HG02763 (cell line): ENCODE results near the gene CPNE8.

Experiments
- ATAC-seq: cut with Tn5 transposase; IDR thresholded peaks from one replicate; pipeline ENCODE4 v1.9.1; 2021; ENCODE audit warnings: mild to moderate bottlenecking, moderate library complexity; ENCODE audit not compliant: unreplicated experiment

Gene CPNE8

DNA sequence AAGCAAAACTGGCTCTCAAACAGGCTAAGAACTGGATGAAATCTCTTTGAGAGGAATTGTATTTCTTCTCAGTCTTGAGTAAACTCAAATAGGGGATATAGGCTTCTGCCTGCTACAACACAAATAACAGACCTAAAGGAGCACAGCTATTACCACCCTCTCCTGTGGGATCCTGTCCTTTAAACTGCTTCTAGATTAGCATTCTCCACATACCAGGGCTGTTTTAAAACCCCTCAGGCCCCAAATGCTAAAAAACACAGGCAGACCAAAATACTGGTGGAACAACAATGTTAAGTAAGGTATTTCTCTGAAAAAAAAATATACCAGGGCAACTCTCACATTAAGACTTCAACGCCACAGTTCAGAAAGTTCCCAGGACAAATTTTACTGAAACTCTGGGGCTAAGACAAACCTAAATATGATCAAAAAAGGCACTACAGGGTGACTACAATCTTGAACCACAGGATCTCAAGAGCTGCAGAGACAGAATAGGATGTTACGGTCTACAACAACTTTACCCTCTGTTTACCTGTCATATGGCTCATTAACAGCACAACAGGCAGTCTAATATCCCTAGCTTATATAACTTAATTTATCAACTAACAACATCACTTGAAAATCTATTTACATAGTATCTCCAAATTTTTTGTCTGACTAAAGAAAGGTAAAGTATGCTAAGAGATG is 7.2 kb downstream of the CPNE8 start:
- no peak for ATAC-seq

DNA sequence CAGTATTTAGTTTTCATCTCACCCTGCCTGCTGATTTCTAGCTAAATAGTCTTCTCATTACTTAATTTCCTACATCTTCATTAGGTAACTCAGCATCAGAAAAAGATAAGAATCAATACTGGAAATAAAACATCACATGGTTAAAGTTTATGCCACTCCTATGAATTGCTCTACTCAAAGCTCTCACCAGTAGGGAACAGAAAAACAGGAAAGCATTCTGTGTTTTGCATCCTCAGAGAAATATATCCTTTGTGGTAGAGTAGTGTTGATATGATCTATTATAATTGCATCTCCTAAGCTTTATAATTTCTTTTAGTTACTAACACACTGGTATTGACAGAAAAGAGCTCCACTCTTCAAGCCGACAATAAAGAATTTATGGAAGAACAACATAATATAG is 9.9 kb downstream of the CPNE8 start:
- no peak for ATAC-seq

DNA sequence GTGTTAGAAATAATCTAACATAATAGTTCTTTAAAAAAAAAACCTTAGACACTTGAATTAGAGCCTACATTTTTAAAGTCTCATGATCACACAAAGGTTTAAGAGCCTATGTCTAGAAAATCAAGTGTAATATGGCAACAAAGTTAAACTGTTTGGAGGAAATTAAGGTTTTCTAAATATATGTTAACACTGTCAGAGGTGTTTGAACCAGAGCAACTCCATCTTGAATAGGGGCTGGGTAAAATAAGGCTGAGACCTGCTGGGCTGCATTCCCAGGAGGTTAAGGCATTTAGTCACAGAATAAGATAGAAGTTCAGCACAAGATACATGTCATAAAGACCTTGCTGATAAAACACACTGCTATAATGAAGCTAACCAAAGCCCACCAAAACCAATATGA is 12.4 kb downstream of the CPNE8 start:
- no peak for ATAC-seq

DNA sequence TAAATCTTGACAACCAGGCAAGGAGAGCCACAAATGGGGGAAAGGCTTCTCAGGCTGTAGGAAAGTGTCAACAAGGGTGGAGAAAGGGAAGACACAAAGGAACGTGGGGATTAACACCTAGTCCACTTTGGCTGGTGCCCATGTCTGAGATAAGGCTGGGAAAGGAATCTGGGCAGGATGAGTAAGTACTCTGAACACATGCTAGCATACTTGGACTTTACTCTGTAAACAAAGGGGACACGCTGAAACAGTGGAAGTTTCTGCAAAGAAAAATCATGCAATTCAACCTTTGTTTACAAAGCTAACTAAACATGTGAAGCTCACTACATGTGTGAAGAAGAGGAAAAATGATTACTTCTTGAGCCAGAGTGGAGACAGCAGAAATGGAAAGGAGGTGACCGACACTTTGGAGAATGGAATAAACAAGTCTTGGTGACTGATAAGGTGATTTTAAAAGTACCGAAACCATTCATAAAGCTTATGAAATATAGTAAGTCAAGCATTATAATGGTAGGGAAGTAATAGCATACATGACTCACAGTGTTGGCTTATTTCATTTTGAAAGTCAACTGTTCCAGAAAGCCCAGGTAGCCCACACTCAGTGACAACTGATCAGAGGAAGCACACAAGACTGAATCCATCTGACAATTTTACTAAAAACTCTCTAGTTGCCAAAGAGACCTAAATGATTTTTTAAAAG is 13.2 kb downstream of the CPNE8 start:
- peak; percentile 61 for ATAC-seq

DNA sequence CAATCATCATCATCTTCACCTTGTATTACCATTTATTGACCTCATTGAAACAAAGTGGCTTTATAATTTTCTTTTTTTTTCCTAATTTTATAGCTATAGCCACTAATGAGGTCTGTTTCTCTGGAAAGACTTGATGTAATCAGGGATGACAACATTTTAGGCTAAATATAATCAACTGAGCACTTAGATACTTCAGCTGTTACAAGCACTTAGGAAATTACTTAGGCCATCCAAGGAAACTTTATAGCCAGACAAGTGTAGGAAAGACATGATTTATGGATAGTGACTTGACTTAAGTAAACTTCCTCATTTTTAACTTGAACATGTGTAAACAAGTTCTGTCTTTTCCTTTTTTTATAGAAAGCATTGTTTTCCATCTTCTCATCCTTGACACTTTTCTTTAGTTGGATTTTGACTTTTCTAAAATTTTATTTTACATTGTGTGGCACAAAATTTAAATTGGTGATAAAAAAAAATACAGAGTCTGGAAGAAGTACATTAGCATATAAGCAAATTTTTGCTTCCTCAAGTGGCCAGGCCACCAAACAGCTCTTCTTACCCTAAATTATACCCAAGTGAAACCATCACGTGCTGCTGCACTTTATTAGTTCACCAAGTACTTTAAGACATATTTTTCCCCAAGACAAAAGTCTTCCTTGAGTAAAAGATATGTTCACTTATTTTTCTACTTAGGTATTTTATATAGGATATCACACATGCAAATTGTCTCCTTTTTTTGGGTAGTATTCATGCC is 15.1 kb downstream of the CPNE8 start:
- no peak for ATAC-seq

DNA sequence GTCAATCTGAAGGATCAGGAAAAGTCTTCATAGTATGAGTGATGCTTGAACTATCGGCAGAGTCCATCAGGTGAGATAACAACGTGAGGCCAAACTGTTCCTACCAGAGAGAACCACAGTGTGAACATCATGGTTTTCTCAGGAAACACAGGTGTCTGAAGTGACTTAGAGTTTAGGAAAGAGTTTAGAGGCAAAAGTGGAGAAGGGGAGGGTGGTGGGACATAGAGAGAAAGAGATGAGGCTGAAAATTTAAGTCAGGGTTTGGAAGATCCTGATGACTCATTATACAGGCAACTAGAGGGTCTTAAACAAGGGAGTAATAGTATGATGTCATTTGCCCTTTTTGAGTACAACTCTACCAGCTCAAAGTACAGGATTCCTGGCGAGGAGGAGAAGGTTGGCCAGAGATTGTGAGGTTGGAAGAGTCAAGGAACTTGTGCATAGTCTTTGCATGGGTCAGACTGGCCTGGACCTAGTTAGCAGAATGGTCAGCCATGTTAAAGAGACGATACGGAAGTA is 16.0 kb downstream of the CPNE8 start:
- no peak for ATAC-seq

DNA sequence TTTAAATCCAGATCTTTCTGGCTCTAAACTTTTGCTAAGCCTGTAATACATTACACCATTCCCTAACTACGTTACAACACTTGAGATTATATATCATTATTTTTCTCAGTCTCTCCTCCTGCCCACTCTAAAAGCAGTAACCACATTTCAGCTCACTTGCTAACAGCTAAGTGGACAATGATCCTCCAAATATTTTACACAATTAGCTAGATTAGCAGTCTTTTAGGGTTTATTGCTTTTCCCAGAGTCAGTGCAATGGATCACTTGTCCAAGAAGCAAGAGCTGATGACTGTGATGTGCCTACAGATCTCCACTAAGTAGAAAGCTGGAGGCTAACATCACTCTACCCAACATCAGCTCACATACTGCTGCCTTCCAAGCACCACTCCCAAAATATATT is 17.6 kb downstream of the CPNE8 start:
- no peak for ATAC-seq

DNA sequence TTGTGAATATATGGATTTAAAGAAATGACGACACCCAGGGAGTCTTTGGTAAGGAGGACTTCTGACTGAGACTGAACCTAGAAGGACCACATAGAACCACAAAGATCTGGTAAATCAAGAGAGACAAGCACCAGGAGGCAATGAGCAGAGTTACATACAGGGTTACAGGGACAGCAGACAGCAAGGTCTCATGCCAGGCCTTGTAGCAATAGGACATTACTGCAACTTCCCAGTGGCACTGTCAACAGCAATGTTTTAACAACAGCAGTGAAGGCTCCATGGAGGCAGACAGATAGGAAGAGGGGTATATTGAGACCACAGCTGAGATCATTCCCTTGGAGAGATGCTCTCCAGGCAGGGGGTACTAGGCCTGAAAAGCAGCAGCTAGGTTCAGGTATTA is 18.5 kb downstream of the CPNE8 start:
- no peak for ATAC-seq

DNA sequence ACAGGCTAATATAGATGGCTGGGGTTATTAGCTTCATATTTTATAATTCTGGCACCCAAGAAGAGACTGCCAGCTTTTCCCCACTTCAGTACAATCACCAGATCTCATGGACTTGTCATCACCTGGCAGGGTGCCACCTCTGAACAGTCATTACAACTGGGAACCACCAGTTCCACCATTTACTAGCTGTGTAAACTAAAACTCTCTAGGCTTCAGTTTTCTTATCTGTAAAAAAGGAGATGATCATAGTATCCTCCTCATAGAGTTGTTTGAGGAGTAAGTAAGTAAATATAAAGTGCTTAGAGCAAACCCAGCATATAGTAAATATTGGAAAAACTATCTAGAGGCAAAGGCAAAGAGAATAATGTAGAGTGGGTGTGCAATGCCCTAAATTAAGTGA is 19.3 kb downstream of the CPNE8 start:
- no peak for ATAC-seq

DNA sequence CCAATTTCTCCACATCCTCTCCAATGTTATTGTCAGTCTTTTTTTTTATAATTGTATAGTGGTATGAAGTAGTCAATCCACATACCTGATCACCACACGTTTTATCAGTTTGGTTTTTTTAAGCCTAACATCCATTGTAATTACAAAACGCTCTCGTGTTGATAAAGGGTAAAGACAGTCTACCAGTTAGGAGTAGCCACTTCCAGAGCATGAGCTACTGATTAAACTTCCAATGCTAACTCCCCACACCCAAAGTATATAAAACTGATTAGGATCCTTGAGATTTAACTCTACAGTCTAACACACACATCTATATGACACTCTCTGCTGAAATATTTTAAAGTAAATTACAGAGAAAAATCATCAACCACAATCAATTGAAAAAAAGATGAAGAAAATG is 20.7 kb downstream of the CPNE8 start:
- no peak for ATAC-seq

DNA sequence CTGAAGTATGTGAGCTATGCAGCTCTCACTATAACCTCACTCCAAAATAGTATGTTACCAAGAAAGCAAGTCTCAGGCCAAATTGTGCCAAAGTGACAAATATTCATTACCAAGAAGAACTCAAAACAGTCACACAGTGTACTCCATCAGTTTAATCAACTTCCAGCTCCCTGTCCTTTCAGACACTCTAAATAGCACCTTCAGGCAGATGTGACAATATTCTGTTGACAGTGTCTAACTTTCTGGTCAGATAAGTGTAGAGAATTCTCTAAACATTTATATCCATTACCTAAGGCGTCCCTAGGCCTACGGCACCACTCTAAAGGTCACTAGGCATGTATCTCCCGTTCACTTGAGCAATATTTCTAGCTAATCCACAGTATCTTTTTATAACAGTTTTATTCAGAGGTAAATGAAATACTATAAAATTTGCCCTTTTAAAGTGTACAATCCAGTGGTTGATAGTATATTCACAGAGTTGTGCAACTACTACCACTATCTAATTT is 21.7 kb downstream of the CPNE8 start:
- ATAC-seq = no peak

DNA sequence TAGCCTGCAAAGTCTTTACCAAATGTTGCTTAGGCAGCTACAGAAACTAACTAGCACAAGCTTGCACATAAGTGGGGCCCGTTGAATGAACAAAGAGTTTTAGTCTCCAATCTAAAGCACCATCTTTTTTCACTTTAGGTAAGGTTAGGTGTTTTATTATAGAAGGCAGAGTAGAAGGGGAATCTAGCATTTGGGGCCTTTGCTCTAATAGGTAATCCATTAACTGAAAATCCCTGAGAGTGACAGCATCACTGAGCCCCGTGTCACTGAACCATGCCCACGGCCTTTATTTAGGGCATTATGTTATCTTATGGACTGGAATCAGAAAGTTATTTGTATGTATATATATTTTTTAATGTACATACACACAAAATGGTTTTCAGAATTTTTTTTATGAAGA is 25.1 kb downstream of the CPNE8 start:
- no peak for ATAC-seq

DNA sequence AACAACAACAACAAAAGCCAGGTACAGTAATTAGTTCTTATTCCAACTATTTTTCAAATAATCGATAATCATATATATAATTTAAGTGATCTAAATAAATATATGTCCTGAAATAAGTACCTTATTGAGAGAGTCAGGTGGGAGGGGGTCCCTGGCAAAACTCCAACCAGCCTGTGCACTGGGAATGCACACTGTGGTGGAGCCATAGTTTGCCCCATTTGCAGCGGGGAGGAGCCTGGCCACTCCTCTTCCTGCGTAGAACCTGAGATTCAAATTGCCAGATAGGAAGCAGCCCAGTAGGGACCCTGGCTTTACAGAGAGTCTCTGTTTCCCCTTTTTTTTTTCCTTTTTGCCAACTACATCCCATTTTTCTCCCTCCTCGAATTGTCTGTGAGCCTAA is 26.4 kb downstream of the CPNE8 start:
- no peak for ATAC-seq

DNA sequence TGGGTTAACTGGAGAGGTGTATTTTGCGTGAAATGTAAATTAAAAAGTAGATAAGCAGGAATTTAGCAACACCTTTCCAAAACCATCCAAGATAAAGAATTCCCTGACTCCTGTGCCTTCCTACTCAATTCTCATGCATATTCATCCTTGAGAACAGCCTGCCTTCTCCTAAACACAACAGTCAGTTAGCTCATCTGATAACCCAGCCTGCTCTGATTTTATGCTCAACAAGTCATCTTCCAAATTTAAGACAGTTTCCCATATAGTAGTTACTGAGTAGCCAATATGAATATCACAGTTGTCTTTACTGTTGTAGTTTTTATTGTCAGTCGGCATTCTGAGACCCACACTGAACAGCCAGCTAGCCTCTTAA is 27.1 kb downstream of the CPNE8 start:
- no peak for ATAC-seq

DNA sequence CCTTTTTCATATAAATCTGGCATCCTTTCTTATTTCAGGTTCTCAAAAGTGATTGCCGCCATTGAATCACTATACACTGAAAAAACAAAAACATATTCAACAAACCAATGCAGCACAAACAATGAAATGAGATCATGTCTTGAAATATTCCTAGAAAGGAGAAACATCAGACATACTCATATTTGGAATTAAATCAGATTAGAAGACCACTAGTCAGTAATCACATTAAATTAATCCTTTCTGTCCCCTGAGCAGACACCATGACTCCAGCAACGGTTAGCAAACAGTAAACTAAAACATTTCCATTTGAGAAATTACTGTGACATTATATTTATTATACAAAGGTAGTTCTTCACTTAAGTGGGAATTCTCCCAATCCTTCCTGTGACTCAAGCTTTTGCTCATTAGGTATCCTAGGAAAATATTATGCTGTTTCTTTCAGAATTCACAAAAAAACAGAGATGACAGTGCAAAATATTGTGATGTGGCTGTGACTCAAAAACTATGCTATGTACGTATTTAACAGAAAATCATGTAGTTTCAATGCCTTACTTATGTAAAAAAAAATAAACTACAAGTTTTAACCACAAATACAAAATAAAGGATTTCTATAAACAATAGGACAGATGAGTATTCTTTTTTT is 29.7 kb downstream of the CPNE8 start:
- ATAC-seq = no peak

DNA sequence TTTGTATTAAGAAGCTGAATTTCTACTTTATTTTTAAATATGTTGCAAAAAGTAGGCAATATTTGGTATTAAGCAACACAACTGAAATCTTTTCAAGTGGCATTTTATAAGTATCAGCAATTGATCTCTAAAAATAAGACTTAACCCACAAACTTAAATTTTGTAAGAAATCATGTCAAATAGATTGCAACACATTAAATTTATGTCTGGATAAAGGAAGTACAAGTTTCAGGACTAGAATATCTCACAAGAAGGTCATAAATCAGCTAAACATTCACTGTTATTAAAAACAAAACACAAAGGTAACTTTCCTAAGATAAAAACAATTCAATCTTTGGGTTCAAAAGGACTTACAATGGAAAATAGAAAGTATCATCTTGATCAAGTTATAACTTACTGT is 32.8 kb downstream of the CPNE8 start:
- no peak for ATAC-seq

DNA sequence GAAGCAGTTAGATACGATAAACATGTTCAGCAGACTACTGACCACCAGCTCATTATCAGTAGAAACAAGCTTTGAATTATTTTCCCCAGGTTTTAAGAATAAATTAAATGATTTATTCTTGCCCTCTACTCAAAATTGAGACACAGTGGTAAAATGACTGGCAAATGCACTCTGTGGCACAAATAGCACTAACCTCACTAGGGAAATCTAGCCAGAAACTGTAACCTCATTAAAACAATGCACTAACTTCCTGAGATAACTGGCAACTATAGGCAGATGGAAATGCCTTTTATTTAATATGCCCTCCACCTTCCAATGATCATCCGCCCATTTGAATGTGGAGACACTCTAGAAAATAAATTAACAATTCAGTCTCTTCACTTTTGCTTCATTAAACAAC is 33.2 kb downstream of the CPNE8 start:
- no peak for ATAC-seq

DNA sequence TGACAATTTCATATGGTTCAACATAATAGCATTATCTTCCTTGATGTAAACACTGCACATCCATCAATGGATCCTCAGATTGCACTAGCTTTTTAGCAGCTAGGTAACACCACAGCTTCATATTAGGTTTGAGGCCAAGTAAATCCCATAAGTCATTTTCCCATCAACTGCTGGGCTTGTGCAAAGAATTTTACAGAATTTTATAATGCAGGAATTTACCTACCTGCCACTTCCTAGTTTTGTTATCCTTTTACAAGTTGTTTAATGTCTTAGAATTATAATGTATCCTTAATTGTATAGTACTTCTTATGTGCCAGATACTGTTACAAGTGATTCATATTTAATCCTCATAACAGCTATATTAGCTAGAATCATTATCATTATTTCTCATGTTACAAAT is 36.4 kb downstream of the CPNE8 start:
- ATAC-seq = no peak

DNA sequence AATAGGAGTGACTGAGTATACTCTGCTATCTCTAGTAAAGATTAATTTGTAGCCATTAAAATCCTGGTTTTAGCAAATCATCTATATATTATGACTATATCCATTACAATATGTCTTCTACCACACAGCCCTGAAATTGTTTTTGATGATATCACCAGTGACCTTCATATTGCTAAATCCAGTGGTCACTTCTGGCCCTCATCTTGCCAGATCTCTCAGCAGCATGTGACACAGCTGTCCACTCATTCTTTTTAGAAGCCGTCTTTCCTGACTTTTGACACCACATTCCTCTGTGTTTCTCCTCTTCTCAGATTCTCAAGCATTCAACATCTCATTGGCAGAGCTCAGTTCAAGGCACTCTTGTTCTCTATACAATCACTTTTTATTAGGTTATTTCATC is 54.9 kb downstream of the CPNE8 start:
- ATAC-seq = no peak

DNA sequence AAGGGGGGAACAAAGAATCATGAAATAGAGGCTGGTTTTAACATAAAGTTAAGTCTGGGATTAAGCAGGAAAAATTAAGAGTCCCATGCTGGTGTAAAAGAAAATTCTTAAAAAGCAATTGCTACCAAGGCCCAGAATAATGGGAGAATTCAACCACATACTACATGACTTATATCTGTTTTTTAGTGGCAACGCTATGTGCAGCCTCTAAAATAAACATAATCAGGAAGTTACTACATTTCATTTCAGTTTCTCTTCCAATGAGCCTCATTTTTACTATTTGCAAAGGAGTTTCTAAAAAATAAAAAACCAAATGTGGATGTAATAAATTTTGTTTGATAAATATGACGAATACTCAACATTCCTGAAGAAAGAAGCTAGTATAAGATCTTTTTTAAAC is 58.1 kb downstream of the CPNE8 start:
- no peak for ATAC-seq

DNA sequence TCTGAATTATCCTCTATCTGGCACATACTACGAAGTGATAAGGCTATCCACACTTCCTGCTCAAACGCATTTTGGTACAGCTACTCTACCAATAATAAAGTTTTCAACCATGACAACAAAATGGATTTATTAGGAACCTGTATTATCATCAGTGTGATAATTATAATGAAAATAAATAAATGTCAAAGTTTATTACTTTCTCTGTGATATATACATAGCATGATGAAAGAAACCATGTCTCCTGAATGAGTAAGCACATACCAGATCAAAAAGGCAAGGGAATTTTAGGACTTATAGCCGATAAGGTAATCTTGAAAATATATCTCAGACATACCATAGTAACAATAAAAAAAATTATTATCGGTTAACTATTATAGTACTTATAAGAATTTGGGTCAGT is 61.1 kb downstream of the CPNE8 start:
- no peak for ATAC-seq
